HCT116 (cell line): Measurements from ENCODE around the gene NDUFS7. TPM values are rescaled to one million over a fixed set of nuclear protein-coding genes. Genes with fewer than 3 reads are reported as not detected.

Experiments used
- ATAC-seq: fragments of 200-7000 bp; cut with Tn5 transposase; 2 replicates; pipeline ENCODE4 v1.9.1; 2020; ENCODE audit warnings: mild to moderate bottlenecking, moderate library complexity
- BruUV-seq: library from RNA; stranded (reverse); fragments of 400-500 nt; replicated peaks from 2 replicates; lab custom pipeline; 2021; lab: Mats Ljungman, UMichigan
- CTCF ChIA-PET: fragments of 300-600 bp; sonication (Branson Sonifier 250); formaldehyde crosslinking; loops from one replicate; lab custom pipeline; 2021; ENCODE audit warnings: antibody characterized with exemption; lab: Charles Lee
- POLR2A ChIA-PET: fragments of 300-600, 350-600 bp; sonication (Branson Sonifier 250); formaldehyde crosslinking; loops from one replicate; lab custom pipeline; 2021; ENCODE audit warnings: antibody characterized with exemption; lab: Charles Lee
- RAD21 ChIA-PET, 2 experiments: fragments of 300-600 bp; sonication (Branson Sonifier 250); formaldehyde crosslinking; loops; one replicate each; lab custom pipeline; 2023; ENCODE audit warnings: low total read pairs in 2 of 2; ENCODE audit not compliant: uncharacterized antibody in 2 of 2, unreplicated experiment in 2 of 2, low non-redundant PET in 1 of 2; lab: Charles Lee
- DNase-seq: peaks from one replicate; pipeline ENCODE4 v3.0.0-alpha.2; 2010; ENCODE audit warnings: low read depth, low spot score
- H2AFZ ChIP-seq: fragments of 200-600 bp; shearing (Covaris generic), sonication (generic); 2 replicates; pipeline ENCODE4 v1.6.1; 2017; ENCODE audit warnings: low read depth, mixed run types, mixed read lengths, antibody characterized with exemption, low read length; ENCODE audit not compliant: poor library complexity, severe bottlenecking
- H3K27ac ChIP-seq: 2 replicates; pipeline ENCODE4 v1.5.1; 2012; ENCODE audit warnings: low read depth, low read length
- H3K27me3 ChIP-seq: fragments of 200-600 bp; sonication (generic); 2 replicates; pipeline ENCODE4 v1.6.1; 2016; ENCODE audit warnings: mixed run types, low read length, mixed read lengths; ENCODE audit not compliant: insufficient read depth
- H3K36me3 ChIP-seq, 2 experiments: fragments of 200-500 bp in 1 of 2; fragments of 200-600 bp in 1 of 2; sonication (Bioruptor generic) in 1 of 2; sonication (generic) in 1 of 2; 2 replicates each; pipeline versions ENCODE4 v1.5.1 to v1.6.1; 2014 to 2016; ENCODE audit warnings: low read length in 2 of 2, inconsistent platforms in 1 of 2, mixed read lengths in 1 of 2, mixed run types in 1 of 2; ENCODE audit not compliant: insufficient read depth in 2 of 2, control insufficient read depth in 1 of 2
- H3K4me1 ChIP-seq, 2 experiments: fragments of 200-600 bp in 1 of 2; sonication (generic) in 1 of 2; 2 replicates each; pipeline versions ENCODE4 v1.5.1 to v1.6.1; 2012 to 2017; ENCODE audit warnings: low read length in 2 of 2, inconsistent platforms in 1 of 2, mild to moderate bottlenecking in 1 of 2, mixed read lengths in 1 of 2, mixed run types in 1 of 2, moderate library complexity in 1 of 2; ENCODE audit not compliant: insufficient read depth in 2 of 2, control insufficient read depth in 1 of 2
- H3K4me2 ChIP-seq: fragments of 200-600 bp; sonication (generic); 2 replicates; pipeline ENCODE4 v1.6.1; 2017; ENCODE audit warnings: mixed run types, low read length, mixed read lengths
- H3K4me3 ChIP-seq, 2 experiments: fragments of 200-600 bp in 1 of 2; sonication (generic) in 1 of 2; replicated peaks in 1 of 2; 2 replicates each; pipeline ENCODE4 v1.5.1; 2011 to 2016; ENCODE audit warnings: low read length in 2 of 2, control low read depth in 1 of 2, low read depth in 1 of 2, mild to moderate bottlenecking in 1 of 2, mixed read lengths in 1 of 2, mixed run types in 1 of 2
- H3K79me2 ChIP-seq: fragments of 200-600 bp; sonication (generic); 2 replicates; pipeline ENCODE4 v1.6.1; 2017; ENCODE audit warnings: mild to moderate bottlenecking, mixed run types, low read length, moderate library complexity, mixed read lengths; ENCODE audit not compliant: insufficient read depth
- H3K9ac ChIP-seq: fragments of 200-600 bp; sonication (generic); 2 replicates; pipeline ENCODE4 v1.6.1; 2016; ENCODE audit warnings: low read length, mixed read lengths
- H3K9me2 ChIP-seq: fragments of 200-600 bp; sonication (generic), shearing (Covaris generic); 2 replicates; pipeline ENCODE4 v1.6.1; 2017; ENCODE audit warnings: mixed run types, mild to moderate bottlenecking, moderate library complexity; ENCODE audit not compliant: insufficient read depth
- H3K9me3 ChIP-seq, 2 experiments: fragments of 200-500 bp in 1 of 2; fragments of 200-600 bp in 1 of 2; sonication (Bioruptor generic) in 1 of 2; sonication (generic) in 1 of 2; 2 replicates each; pipeline ENCODE4 v1.6.1; 2014 to 2017; ENCODE audit warnings: low read length in 2 of 2, mixed read lengths in 2 of 2, inconsistent platforms in 1 of 2, low read depth in 1 of 2, mild to moderate bottlenecking in 1 of 2, mixed run types in 1 of 2, moderate library complexity in 1 of 2; ENCODE audit not compliant: control insufficient read depth in 1 of 2, insufficient read depth in 1 of 2
- H4K20me1 ChIP-seq: fragments of 200-600 bp; sonication (generic), shearing (Covaris generic); 2 replicates; pipeline ENCODE4 v1.6.1; 2017; ENCODE audit warnings: mixed run types, mild to moderate bottlenecking, moderate library complexity; ENCODE audit not compliant: insufficient read depth
- CBX3 ChIP-seq: IDR thresholded peaks from 2 replicates; pipeline ENCODE4 v1.6.1; 2012; ENCODE audit warnings: low read depth
- CEBPB ChIP-seq: IDR thresholded peaks from 2 replicates; pipeline ENCODE4 v1.6.1; 2012; ENCODE audit warnings: low read depth
- ELF1 ChIP-seq: IDR thresholded peaks from 2 replicates; pipeline ENCODE4 v1.6.1; 2012; ENCODE audit warnings: low read depth, borderline replicate concordance
- EZH2 ChIP-seq: fragments of 200-600 bp; sonication (generic); IDR thresholded peaks from 2 replicates; pipeline ENCODE4 v1.6.1; 2017; ENCODE audit warnings: antibody characterized with exemption, mixed run types
- EZH2phosphoT487 ChIP-seq: fragments of 200-600 bp; IDR thresholded peaks from 2 replicates; pipeline ENCODE4 v1.6.1; 2018; ENCODE audit warnings: antibody characterized with exemption, borderline replicate concordance
- FOSL1 ChIP-seq: IDR thresholded peaks from 2 replicates; pipeline ENCODE4 v1.6.1; 2012; ENCODE audit warnings: low read depth
- JUND ChIP-seq: IDR thresholded peaks from 2 replicates; pipeline ENCODE4 v1.6.1; 2012
- MAX ChIP-seq: IDR thresholded peaks from 2 replicates; pipeline ENCODE4 v1.6.1; 2012
- POLR2A ChIP-seq: IDR thresholded peaks from 2 replicates; pipeline ENCODE4 v1.7.0; 2011; ENCODE audit warnings: borderline replicate concordance; ENCODE audit not compliant: insufficient read depth, insufficient read length; ENCODE audit errors: extremely low read depth
- POLR2AphosphoS5 ChIP-seq: IDR thresholded peaks from 2 replicates; pipeline ENCODE4 v1.6.1; 2011; ENCODE audit warnings: mild to moderate bottlenecking, low read depth, low read length, moderate library complexity
- RAD21 ChIP-seq: IDR thresholded peaks from 2 replicates; pipeline ENCODE4 v1.6.1; 2012; ENCODE audit warnings: low read depth, mild to moderate bottlenecking
- SIN3A ChIP-seq: IDR thresholded peaks from 2 replicates; pipeline ENCODE4 v1.6.1; 2012; ENCODE audit warnings: low read depth
- SP1 ChIP-seq: IDR thresholded peaks from 2 replicates; pipeline ENCODE4 v1.6.1; 2012; ENCODE audit warnings: low read depth
- TCF7L2 ChIP-seq: IDR thresholded peaks from 2 replicates; pipeline ENCODE4 v1.7.0; 2011; ENCODE audit warnings: borderline replicate concordance, inconsistent platforms; ENCODE audit not compliant: insufficient read depth, insufficient read length; ENCODE audit errors: extremely low read depth
- YY1 ChIP-seq: IDR thresholded peaks from 2 replicates; pipeline ENCODE4 v1.6.1; 2011; ENCODE audit warnings: low read length, low read depth, moderate library complexity, mild to moderate bottlenecking; ENCODE audit not compliant: insufficient replicate concordance; ENCODE audit errors: extremely low read depth
- ZFX ChIP-seq: fragments of 450-650 bp; IDR thresholded peaks from 2 replicates; pipeline ENCODE4 v1.6.1; 2017
- intact Hi-C: fragments of 100-400 bp; cut with micrococcal nuclease; formaldehyde crosslinking; loops from 2 replicates; pipeline ENCODE4 v1.10.0; 2022
- total RNA-seq: library from RNA; stranded (reverse); gene quantifications from one replicate; pipeline ENCODE4 v1.2.1, GENCODE V29; 2021; ENCODE audit not compliant: unreplicated experiment
- TF ChIP-seq, protein P1 (sequence below): IDR thresholded peaks from 2 replicates; pipeline ENCODE4 v1.6.1; 2011; ENCODE audit warnings: mild to moderate bottlenecking, low read length, moderate library complexity; ENCODE audit not compliant: insufficient replicate concordance; ENCODE audit errors: extremely low read depth
- TF ChIP-seq, protein P2 (sequence below): IDR thresholded peaks from 2 replicates; pipeline ENCODE4 v1.6.1; 2012; ENCODE audit warnings: low read depth
- TF ChIP-seq, protein P3 (sequence below): IDR thresholded peaks from 2 replicates; pipeline ENCODE4 v1.6.1; 2012

Gene NDUFS7
- total RNA-seq, 1 experiment from 2014 or later: 114 TPM

DNA sequence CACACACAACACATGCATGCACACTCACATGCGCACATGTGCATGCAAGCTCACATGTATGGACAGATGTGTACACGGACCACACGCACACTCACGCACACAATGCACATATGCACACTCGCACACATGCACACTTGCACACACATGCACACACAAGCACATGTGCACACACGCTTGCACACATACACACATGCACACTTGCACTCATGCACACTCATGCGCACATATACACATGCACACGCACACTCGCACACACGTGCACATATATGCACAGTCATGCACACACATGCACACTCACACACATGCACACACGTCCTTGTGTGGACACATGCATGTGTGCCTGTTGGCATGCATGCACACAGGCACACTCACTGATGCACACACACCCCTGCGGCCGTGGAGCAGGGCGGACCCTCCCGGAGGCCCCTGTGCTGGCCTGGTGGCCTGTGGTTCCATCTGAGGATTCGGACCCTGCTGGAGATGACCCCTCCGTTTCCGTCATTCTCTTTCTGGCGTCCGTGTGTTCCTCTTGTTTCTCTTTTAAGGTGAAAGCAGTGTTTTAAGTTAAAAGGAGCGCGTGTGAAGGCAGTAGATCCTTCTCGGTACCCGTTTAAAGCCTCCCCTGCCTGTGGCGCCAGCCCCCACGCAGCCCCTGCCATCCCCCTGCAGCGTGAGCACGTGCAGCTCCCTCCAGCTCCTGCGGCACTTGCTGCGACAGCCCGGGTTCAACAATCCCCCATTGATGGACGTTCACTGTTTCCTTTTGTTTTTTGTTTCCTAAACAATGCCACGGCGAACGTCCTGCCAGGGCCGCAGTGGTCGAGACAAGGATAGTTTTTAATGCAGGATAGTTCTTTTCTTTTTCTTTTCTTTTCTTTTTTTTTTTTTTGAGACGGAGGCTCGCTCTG lies 5.6 kb downstream of the NDUFS7 start (continued):
- no peak for TF ChIP-seq POLR2A
- no peak for TF ChIP-seq RAD21

DNA sequence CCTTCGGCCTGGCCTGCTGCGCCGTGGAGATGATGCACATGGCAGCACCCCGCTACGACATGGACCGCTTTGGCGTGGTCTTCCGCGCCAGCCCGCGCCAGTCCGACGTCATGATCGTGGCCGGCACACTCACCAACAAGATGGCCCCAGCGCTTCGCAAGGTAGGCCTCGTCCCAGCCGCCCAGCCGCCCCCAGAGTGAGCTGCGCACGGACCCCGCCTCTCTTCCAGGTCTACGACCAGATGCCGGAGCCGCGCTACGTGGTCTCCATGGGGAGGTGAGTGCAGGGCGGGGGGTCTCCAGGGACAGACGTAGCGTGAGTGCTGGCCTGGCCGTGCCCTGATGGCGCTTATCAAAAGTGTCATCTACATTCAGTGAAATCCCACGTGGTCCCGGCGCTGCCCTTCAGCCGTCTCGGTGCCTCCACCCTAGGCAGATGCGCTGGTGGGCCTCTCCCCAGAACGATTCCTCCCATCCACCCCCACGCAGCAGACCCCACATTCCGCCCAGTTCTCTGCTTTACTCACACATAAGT lies 7.2 kb downstream of the NDUFS7 start:
- Histone ChIP-seq H4K20me1 (no peaks in the 10 kb centered on the region), H3K9ac (no peak overlapping the region), H3K36me3 (peaks cover 2 to 14% of the 10 kb centered on the region in 2 experiments; a peak in 2 of 4 replicates), H3K27me3 (no peaks in the 10 kb centered on the region), H3K4me2 (no peak overlapping the region), H3K27ac (no peak overlapping the region), H3K9me3 (no peaks in the 10 kb centered on the region), H3K79me2 (no peaks in the 10 kb centered on the region; the same call in 1 of the 2 replicates), H3K9me2 (no peaks in the 10 kb centered on the region), H2AFZ (no peak overlapping the region), H3K4me3 (no peak overlapping the region), H3K4me1 (peaks cover 2 to 3% of the 10 kb centered on the region in 2 experiments; a peak in 2 of 4 replicates)
- ATAC-seq (no peak), DNase-seq (no peak)
- CTCF ChIA-PET: no interaction called here
- BruUV-seq: no TSS peak
- TF ChIP-seq, protein P1, sequence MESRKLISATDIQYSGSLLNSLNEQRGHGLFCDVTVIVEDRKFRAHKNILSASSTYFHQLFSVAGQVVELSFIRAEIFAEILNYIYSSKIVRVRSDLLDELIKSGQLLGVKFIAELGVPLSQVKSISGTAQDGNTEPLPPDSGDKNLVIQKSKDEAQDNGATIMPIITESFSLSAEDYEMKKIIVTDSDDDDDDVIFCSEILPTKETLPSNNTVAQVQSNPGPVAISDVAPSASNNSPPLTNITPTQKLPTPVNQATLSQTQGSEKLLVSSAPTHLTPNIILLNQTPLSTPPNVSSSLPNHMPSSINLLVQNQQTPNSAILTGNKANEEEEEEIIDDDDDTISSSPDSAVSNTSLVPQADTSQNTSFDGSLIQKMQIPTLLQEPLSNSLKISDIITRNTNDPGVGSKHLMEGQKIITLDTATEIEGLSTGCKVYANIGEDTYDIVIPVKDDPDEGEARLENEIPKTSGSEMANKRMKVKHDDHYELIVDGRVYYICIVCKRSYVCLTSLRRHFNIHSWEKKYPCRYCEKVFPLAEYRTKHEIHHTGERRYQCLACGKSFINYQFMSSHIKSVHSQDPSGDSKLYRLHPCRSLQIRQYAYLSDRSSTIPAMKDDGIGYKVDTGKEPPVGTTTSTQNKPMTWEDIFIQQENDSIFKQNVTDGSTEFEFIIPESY: no peak
- no peak for TF ChIP-seq ELF1
- TF ChIP-seq EZH2phosphoT487: no peak
- TF ChIP-seq, protein P2, sequence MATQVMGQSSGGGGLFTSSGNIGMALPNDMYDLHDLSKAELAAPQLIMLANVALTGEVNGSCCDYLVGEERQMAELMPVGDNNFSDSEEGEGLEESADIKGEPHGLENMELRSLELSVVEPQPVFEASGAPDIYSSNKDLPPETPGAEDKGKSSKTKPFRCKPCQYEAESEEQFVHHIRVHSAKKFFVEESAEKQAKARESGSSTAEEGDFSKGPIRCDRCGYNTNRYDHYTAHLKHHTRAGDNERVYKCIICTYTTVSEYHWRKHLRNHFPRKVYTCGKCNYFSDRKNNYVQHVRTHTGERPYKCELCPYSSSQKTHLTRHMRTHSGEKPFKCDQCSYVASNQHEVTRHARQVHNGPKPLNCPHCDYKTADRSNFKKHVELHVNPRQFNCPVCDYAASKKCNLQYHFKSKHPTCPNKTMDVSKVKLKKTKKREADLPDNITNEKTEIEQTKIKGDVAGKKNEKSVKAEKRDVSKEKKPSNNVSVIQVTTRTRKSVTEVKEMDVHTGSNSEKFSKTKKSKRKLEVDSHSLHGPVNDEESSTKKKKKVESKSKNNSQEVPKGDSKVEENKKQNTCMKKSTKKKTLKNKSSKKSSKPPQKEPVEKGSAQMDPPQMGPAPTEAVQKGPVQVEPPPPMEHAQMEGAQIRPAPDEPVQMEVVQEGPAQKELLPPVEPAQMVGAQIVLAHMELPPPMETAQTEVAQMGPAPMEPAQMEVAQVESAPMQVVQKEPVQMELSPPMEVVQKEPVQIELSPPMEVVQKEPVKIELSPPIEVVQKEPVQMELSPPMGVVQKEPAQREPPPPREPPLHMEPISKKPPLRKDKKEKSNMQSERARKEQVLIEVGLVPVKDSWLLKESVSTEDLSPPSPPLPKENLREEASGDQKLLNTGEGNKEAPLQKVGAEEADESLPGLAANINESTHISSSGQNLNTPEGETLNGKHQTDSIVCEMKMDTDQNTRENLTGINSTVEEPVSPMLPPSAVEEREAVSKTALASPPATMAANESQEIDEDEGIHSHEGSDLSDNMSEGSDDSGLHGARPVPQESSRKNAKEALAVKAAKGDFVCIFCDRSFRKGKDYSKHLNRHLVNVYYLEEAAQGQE: no peak
- TF ChIP-seq SIN3A: no peak
- TF ChIP-seq, protein P3, sequence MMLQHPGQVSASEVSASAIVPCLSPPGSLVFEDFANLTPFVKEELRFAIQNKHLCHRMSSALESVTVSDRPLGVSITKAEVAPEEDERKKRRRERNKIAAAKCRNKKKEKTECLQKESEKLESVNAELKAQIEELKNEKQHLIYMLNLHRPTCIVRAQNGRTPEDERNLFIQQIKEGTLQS: no peak
- no peak for TF ChIP-seq POLR2AphosphoS5
- no peak for TF ChIP-seq FOSL1
- TF ChIP-seq SP1: no peak
- no peak for TF ChIP-seq JUND
- TF ChIP-seq TCF7L2: no peak
- no peak for TF ChIP-seq CEBPB
- no peak for TF ChIP-seq CBX3
- no peak for TF ChIP-seq ZFX
- no peak for TF ChIP-seq EZH2
- TF ChIP-seq RAD21: no peak
- TF ChIP-seq MAX: no peak
- no peak for TF ChIP-seq YY1
- intact Hi-C loops: no loop called here
- POLR2A ChIA-PET: interaction anchor here (0.7 kb wide), 1 partner anchor 8 kb away, joined by 3 read pairs; the partner anchor contains the start of gene NDUFS7
- RAD21 ChIA-PET: no interaction called here
